CD4-positive, CD25-positive, alpha-beta regulatory T cell (primary cell): ENCODE data around the gene TYW1B. TPM values are rescaled to one million over a fixed set of nuclear protein-coding genes. Genes with fewer than 3 reads are reported as not detected.
A peak's percentile ranks its signal among the peaks of the same experiment; 100 is the strongest.
"Not testable (repeated sequence)": the region's sequence is repeated elsewhere in the genome, so short reads cannot be mapped to it uniquely, and the experiment has no call there.

Experiments
- ATAC-seq, 2 donors: fragments of 150-1000 bp; cut with Tn5 transposase; one replicate each; pipeline ENCODE4 v1.10.0; 2021; ENCODE audit warnings: low read depth in 2 of 2, moderate number of reproducible peaks in 2 of 2, moderate library complexity in 1 of 2
- DNase-seq, 3 donors: peaks; one replicate each; pipeline versions ENCODE4 v3.0.0 to v3.0.0-alpha.2; 2012 to 2022; ENCODE audit warnings: mixed read lengths in 1 of 3
- H3K27ac ChIP-seq: one replicate; pipeline ENCODE4 v1.7.0; 2013; ENCODE audit warnings: mild to moderate bottlenecking, low read length; ENCODE audit not compliant: insufficient read depth, poor library complexity, severe bottlenecking
- H3K27me3 ChIP-seq: one replicate; pipeline ENCODE4 v1.7.0; 2013; ENCODE audit warnings: low read length; ENCODE audit not compliant: control insufficient read depth, insufficient read depth
- H3K36me3 ChIP-seq: one replicate; pipeline ENCODE4 v1.7.0; 2013; ENCODE audit warnings: mild to moderate bottlenecking, low read length, moderate library complexity; ENCODE audit not compliant: control insufficient read depth, insufficient read depth
- H3K4me1 ChIP-seq: 2 replicates; pipeline ENCODE4 v1.7.0; 2013; ENCODE audit warnings: mild to moderate bottlenecking, low read length; ENCODE audit not compliant: insufficient read depth, control insufficient read depth, poor library complexity, severe bottlenecking
- H3K4me3 ChIP-seq: one replicate; pipeline ENCODE4 v1.7.0; 2013; ENCODE audit warnings: low read depth, mild to moderate bottlenecking, low read length, moderate library complexity
- H3K9me3 ChIP-seq, 2 experiments: 1 replicate in 1 of 2; 2 replicates in 1 of 2; pipeline ENCODE4 v1.7.0; 2013; ENCODE audit warnings: low read length in 2 of 2, mild to moderate bottlenecking in 1 of 2, moderate library complexity in 1 of 2; ENCODE audit not compliant: control insufficient read depth in 2 of 2
- H3K27ac Mint-ChIP-seq, 3 donors: one replicate each; pipeline ENCODE4 v1.8.0; 2020 to 2022; ENCODE audit warnings: mild to moderate bottlenecking in 3 of 3, mixed read lengths in 3 of 3, moderate library complexity in 2 of 3
- H3K27me3 Mint-ChIP-seq: one replicate; pipeline ENCODE4 v1.8.0; 2022; ENCODE audit warnings: mild to moderate bottlenecking, mixed read lengths
- H3K36me3 Mint-ChIP-seq: one replicate; pipeline ENCODE4 v1.8.0; 2020; ENCODE audit warnings: mixed read lengths
- H3K4me1 Mint-ChIP-seq, 4 donors: one replicate each; pipeline ENCODE4 v1.8.0; 2020 to 2022; ENCODE audit warnings: mixed read lengths in 4 of 4, mild to moderate bottlenecking in 1 of 4
- H3K4me3 Mint-ChIP-seq, 4 donors: one replicate each; pipeline ENCODE4 v1.8.0; 2020 to 2022; ENCODE audit warnings: mild to moderate bottlenecking in 4 of 4, mixed read lengths in 4 of 4, moderate library complexity in 3 of 4
- H3K9me3 Mint-ChIP-seq, 7 donors: one replicate each; pipeline ENCODE4 v1.8.0; 2020 to 2022; ENCODE audit warnings: mixed read lengths in 7 of 7, mild to moderate bottlenecking in 3 of 7, moderate library complexity in 2 of 7
- polyA plus RNA-seq, 4 donors: library from polyadenylated mRNA; unstranded; fragments of 300-500 nt; fragmentation: Illumina TruSeq; gene quantifications; one replicate each; pipeline ENCODE4 v1.2.3, GENCODE V29; 2021
- total RNA-seq: library from RNA; stranded (reverse); gene quantifications from one replicate; pipeline ENCODE4 v1.2.3, GENCODE V29; 2022

Gene TYW1B
- total and polyA plus RNA-seq, 5 donors from 2014 or later = 0.46 to 9.8 (median 0.82) TPM

DNA sequence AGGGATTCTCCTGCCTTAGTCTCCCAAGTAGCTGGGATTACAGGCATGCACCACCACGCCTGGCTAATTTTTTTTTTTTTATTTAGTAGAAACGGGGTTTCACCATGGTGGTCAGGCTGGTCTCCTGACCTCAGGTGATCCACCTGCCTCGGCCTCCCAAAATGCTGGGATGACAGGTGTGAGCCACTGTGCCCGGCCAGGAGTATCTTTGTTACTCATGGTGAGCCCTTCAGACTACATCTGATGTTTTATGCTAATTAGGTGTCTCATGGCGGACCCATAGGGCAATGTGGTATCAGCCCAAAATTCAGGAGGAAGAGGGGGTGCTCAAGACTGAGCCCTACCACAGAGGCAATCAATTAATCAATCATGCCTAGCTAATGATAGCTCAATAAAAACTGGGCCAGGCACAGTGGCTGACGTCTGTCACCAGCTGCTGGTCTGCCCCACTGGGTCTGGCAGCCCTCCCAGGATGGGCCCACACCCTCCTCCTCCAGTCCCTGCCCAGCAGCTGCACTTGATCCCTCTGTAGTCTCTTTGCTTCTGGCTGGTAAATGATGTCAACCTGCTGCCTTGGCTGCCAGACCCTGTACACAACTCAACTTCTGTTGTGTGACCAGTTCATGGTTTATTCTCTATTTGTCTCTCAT, 37.8 kb downstream of the TYW1B start:
- H3K4me3 ChIP-seq, H3K27ac ChIP-seq, H3K4me1 ChIP-seq, H3K9me3 ChIP-seq, H3K27me3 ChIP-seq, DNase-seq, ATAC-seq, H3K27ac Mint-ChIP-seq, H3K27me3 Mint-ChIP-seq, H3K4me3 Mint-ChIP-seq, H3K9me3 Mint-ChIP-seq, H3K4me1 Mint-ChIP-seq, H3K36me3 ChIP-seq: not testable (repeated sequence)
- peaks cover 18% of the 10 kb centered on the region for H3K36me3 Mint-ChIP-seq

DNA sequence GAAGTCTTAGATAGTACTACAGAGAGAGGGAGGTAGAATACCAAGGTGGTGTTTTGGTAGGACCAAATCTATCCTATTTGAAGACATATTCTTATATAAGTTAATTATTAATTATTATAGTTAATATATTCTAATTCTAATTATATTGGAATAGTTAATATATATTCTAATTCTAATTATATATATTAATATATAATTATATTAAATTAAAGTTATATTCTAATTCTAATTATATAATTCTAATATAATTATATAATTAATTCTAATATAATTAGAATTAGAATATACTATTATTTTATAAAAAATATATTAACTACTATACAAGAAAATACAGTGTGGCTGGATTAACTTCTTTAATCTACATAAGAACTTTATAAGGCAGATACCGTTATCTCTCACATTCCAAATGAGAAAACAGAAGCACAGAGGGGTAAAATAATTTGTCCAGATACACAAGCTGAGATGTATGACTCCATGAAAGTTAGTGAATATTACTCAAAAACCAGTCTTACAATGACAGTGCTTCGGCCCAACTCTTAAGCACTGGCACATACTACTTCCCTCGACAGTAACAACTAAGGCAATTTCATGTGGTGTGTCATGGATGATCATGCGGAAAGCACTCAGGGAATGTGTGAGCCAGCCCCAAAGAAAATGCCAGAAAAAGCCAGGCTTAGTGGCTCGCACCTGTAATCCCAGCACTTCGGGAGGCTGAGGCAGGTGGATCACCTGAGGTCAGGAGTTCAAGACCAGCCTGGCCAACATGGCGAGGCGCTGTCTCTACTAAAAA, 42.6 kb downstream of the TYW1B start:
- Histone ChIP-seq H3K36me3 (no peaks in the 10 kb centered on the region), H3K27me3 (no peaks in the 10 kb centered on the region), H3K4me1 (no peaks in the 10 kb centered on the region), H3K4me3 (no peak overlapping the region), H3K27ac (no peak overlapping the region), H3K9me3 (no peaks in the 10 kb centered on the region)
- ATAC-seq = no peak
- H3K36me3 Mint-ChIP-seq = peaks cover 3% of the 10 kb centered on the region
- H3K4me1 Mint-ChIP-seq = peaks cover 0 to 4% (median 2%) of the 10 kb centered on the region in 4 donors
- H3K4me3 Mint-ChIP-seq = no peak overlapping the region
- DNase-seq = no peak
- no peaks in the 10 kb centered on the region for H3K27me3 Mint-ChIP-seq
- H3K27ac Mint-ChIP-seq = no peak overlapping the region
- no peaks in the 10 kb centered on the region for H3K9me3 Mint-ChIP-seq

DNA sequence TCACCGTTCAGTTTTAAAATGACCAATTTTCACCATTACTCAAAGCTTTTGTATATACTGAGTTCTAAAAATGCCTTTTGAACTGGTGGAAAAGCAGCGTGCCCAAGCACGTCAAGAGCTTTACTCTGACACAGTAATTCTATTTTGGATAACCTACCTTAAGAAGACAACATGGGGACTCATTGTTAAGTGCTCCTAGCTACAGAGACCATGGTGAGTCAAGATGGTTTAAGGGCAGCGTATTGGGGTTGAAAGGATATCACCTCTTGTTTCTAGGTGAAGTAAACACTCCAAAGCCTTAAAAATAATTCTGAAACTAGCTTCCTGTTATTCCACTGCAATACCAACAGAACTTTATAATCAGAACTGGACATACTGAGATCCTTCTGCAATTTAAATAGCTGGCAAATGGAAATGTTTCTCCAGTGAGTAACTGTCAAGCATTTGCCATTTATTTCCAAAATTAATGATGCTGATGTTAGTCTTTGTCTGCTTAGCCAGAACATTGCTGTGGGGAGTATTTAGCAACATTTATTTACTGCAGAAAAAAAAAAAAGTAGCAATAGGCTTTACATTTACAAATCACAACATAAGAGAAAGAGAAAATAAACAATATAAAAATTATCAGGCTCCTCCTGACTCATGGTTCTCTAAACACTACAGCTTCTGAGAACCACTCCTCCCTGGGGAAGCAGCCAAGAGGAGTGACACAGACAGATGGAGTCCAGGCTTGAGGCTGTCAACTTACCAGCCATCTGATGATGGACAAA, 44.2 kb downstream of the TYW1B start:
- H3K27ac ChIP-seq, H3K27ac Mint-ChIP-seq, H3K9me3 Mint-ChIP-seq, H3K27me3 Mint-ChIP-seq, ATAC-seq, H3K4me3 Mint-ChIP-seq, DNase-seq, H3K9me3 ChIP-seq, H3K4me3 ChIP-seq, H3K36me3 ChIP-seq, H3K4me1 ChIP-seq, H3K4me1 Mint-ChIP-seq, H3K27me3 ChIP-seq, H3K36me3 Mint-ChIP-seq: not testable (repeated sequence)

DNA sequence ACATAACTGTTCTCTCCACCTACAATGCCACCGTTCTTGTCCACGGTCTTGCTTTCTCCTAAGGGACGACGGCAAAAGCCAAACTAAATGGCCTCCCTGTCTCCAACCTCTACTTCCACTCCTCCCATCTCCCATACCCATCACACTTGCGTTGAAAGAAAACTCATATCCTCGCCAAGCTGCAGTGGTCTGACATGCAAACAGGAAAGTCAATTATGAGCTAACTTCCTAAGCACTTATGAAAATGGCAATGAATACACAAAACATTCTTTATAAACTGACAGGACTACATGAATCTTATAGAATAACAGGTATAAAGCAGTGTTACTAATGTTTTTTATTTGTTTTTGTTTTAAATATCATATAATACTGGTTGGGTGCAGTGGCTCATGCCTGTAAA, 46.4 kb downstream of the TYW1B start:
- DNase-seq (no peak), ATAC-seq (no peak)
- peaks cover 0 to 4% (median 2%) of the 10 kb centered on the region in 4 donors for H3K4me1 Mint-ChIP-seq
- no peaks in the 10 kb centered on the region for H3K27me3 ChIP-seq
- H3K4me3 Mint-ChIP-seq = no peak overlapping the region
- H3K36me3 Mint-ChIP-seq = peaks cover 17% of the 10 kb centered on the region
- no peak overlapping the region for H3K27ac ChIP-seq
- H3K27me3 Mint-ChIP-seq = no peaks in the 10 kb centered on the region
- H3K9me3 ChIP-seq = no peaks in the 10 kb centered on the region
- no peak overlapping the region for H3K27ac Mint-ChIP-seq
- H3K36me3 ChIP-seq = no peaks in the 10 kb centered on the region
- no peak overlapping the region for H3K4me3 ChIP-seq
- no peaks in the 10 kb centered on the region for H3K9me3 Mint-ChIP-seq
- no peaks in the 10 kb centered on the region for H3K4me1 ChIP-seq

DNA sequence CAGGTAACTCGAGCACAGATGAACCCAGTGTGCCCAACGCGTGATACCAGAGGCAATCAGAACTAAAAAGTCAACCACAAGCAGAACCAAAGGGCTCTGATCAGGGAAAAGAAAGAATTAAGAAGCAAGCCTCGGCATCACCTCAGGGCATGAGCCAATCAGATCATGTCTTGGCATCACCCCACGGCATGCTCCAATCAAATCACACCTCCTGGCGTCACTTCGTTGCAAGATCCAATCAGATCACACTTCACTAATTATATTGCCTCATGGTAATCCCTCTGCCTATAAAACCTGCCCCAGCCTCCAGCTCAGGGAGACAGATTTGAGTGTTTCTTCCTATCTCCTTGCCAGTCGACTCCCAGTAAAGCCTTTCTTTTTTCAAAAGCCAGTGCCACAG, 46.8 kb downstream of the TYW1B start:
- peaks cover 0 to 2% (median 1%) of the 10 kb centered on the region in 4 donors for H3K4me1 Mint-ChIP-seq
- DNase-seq = no peak
- H3K36me3 Mint-ChIP-seq = peaks cover 18% of the 10 kb centered on the region
- Histone ChIP-seq H3K4me1 (no peaks in the 10 kb centered on the region), H3K36me3 (no peaks in the 10 kb centered on the region), H3K27ac (no peak overlapping the region), H3K27me3 (no peaks in the 10 kb centered on the region), H3K9me3 (no peaks in the 10 kb centered on the region), H3K4me3 (no peak overlapping the region)
- H3K9me3 Mint-ChIP-seq = no peaks in the 10 kb centered on the region
- no peaks in the 10 kb centered on the region for H3K27me3 Mint-ChIP-seq
- H3K27ac Mint-ChIP-seq = no peak overlapping the region
- H3K4me3 Mint-ChIP-seq = no peak overlapping the region
- no peak for ATAC-seq

DNA sequence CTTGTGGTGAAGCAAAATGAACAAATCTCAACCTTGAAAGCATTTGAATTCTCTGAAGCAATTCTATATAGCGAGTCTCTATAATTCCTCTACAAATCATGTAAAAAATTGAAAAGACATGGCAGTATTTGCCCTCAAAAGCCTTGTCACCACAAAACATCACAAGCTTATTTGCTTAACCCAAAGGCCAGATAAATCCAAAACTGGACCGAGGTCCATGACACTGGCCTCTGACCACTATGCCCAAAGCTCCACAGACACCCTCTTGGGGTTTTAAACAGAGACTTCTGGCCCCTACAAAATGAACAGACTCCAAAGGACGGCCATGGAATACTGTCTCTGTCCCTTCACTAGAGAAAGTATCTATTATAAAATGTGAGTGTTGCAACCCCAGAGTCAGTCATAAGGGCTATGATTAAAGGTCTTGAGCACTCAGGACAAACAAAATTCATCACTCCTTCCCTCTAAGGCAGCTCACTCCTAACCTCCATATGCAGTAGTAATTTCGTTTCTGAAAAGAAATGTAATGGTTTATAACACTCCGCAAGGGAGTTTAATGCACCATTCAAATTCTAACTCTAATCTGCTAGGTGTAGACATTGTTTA, 47.6 kb downstream of the TYW1B start:
- not testable (repeated sequence) for H3K36me3 ChIP-seq, H3K27me3 Mint-ChIP-seq, H3K27ac ChIP-seq, H3K4me3 Mint-ChIP-seq, H3K4me1 ChIP-seq, ATAC-seq, H3K9me3 Mint-ChIP-seq, H3K9me3 ChIP-seq, H3K27me3 ChIP-seq, DNase-seq, H3K4me1 Mint-ChIP-seq, H3K4me3 ChIP-seq, H3K27ac Mint-ChIP-seq
- H3K36me3 Mint-ChIP-seq = peaks cover 23% of the 10 kb centered on the region

DNA sequence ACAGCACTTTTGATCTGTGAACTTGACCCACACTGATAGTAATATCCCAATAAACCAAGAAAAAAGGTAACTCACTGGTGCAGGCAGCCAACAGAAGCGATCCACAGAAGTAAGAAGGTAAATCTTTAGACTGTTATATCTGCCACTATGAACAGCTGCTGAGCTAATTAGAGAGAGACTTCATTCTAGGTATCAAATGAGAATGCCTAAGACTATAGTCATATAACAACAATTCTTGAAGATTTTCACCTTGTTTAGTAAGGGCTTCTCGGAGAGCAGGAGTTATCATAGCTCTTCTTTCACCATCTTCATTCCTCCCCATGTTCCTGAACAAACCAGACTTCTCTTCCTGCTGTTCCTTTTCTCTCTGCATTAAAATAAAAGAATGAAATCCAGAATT, 50.8 kb downstream of the TYW1B start:
- Mint-ChIP-seq H3K27ac (peak overlapping the region in 1 of 3 donors; percentile 43), H3K36me3 (peaks cover 43% of the 10 kb centered on the region)
- H3K9me3 Mint-ChIP-seq, DNase-seq, H3K4me1 ChIP-seq, ATAC-seq, H3K27me3 Mint-ChIP-seq, H3K36me3 ChIP-seq, H3K9me3 ChIP-seq, H3K4me1 Mint-ChIP-seq, H3K27ac ChIP-seq, H3K4me3 Mint-ChIP-seq, H3K4me3 ChIP-seq, H3K27me3 ChIP-seq: not testable (repeated sequence)
